GM18858 (cell line): ENCODE measurements around the gene KLHDC1.
"Not testable (repeated sequence)": the region's sequence is repeated elsewhere in the genome, so short reads cannot be mapped to it uniquely, and the experiment has no call there.

Experiments used
- ATAC-seq: cut with Tn5 transposase; IDR thresholded peaks from one replicate; pipeline ENCODE4 v1.9.1; 2021; ENCODE audit not compliant: unreplicated experiment

Gene KLHDC1

GRCh38 chr14:49781040-49781439, 88.1 kb downstream of the KLHDC1 start:
- not testable (repeated sequence) for ATAC-seq

- ATAC-seq: no peak
Observed at GRCh38 chr14:49783394-49784014, 90.6 kb downstream of the KLHDC1 start.

GRCh38 chr14:49786315-49786714, 93.4 kb downstream of the KLHDC1 start:
- no peak for ATAC-seq

GRCh38 chr14:49792618-49793017, 99.7 kb downstream of the KLHDC1 start:
- no peak for ATAC-seq

- ATAC-seq: no peak
Observed at GRCh38 chr14:49796025-49796424, 103.1 kb downstream of the KLHDC1 start.
